ENCODE results near the gene DOC2A. TPM values are rescaled to one million over a fixed set of nuclear protein-coding genes. Genes with fewer than 3 reads are reported as not detected.

Gene DOC2A
- total and polyA plus RNA-seq, 2 of the 4 experiments (the other 2 are of a cell fraction) = under 0.01 to 0.48 TPM

DNA sequence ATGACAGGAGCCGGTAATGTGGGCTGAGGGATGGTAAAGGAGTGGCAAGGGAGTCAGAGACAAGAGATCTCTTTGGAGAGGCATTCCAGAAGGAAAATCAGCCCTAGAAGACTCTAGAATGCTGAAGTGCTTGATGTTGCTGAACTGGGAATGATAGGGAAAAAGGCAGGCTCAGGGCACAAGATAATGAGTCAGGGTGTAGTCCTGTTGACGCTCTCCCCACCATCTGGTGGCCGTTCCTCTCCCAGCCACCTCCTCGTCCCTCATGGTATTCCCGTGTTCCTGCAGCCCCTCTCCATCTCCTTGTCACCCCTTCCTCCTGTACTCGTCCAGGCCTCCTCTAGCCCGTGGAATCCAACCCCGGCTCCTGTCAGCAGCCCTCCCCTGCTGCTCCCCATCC lies 43.6 kb upstream of the DOC2A start:
- Histone ChIP-seq H3K4ac (ENCODE audit: low read depth, low read length) (peak overlapping the region; percentile 51), H3K27ac (ENCODE audit: insufficient read depth, low read length) (peak overlapping the region; percentile 14; the same call in 1 of the 2 replicates), H3K4me3 (ENCODE audit: insufficient read depth, low read depth, low read length) (no peak overlapping the region), H4K8ac (ENCODE audit: low read depth in 2 of 2, low read length in 2 of 2) (peak overlapping the region; percentile 5 to 11; a peak in 1 of 4 replicates), H4K91ac (ENCODE audit: insufficient read depth, low read depth, low read length) (peak overlapping the region; percentile 68; the same call in 1 of the 2 replicates), H4K5ac (ENCODE audit: low read depth, low read length) (no peak overlapping the region), H2BK5ac (ENCODE audit: low read depth, low read length, poor library complexity, severe bottlenecking) (peak overlapping the region; percentile 14), H3K79me1 (ENCODE audit: low read depth in 1 of 2, low read length in 2 of 2) (peaks cover 6 to 42% of the 10 kb centered on the region in 2 experiments; a peak in 2 of 4 replicates), H2BK20ac (ENCODE audit: low read depth, low read length) (peak overlapping the region; percentile 1; the same call in 1 of the 2 replicates), H2BK120ac (ENCODE audit: low read depth, low read length) (peak overlapping the region; percentile 1; the same call in 1 of the 2 replicates), H3K18ac (ENCODE audit: low read depth, low read length) (no peak overlapping the region), H2AK5ac (ENCODE audit: low read depth, low read length) (peak overlapping the region; percentile 95), H3K56ac (ENCODE audit: extremely low read depth, insufficient read depth, low read length) (no peak overlapping the region), H3K27me3 (ENCODE audit: control insufficient read depth, insufficient read depth, low read length) (no peaks in the 10 kb centered on the region), H4K20me1 (ENCODE audit: insufficient read depth, low read length) (no peaks in the 10 kb centered on the region; the same call in 1 of the 2 replicates), H3K9me1 (ENCODE audit: insufficient read depth, low read length) (peaks cover 14% of the 10 kb centered on the region), H3K9ac (ENCODE audit: low read depth, low read length) (peak overlapping the region; percentile 30; the same call in 1 of the 2 replicates), H2AFZ (replicated peaks; ENCODE audit: low read length, poor library complexity) (peak overlapping the region; percentile 49), H3K4me2 (ENCODE audit: low read depth, low read length) (no peak overlapping the region), H2BK15ac (ENCODE audit: low read depth, low read length) (peak overlapping the region; percentile 70; the same call in 2 of the 3 replicates), H3K4me1 (ENCODE audit: control insufficient read depth, insufficient read depth, low read length) (peaks cover 7% of the 10 kb centered on the region), H3K36me3 (ENCODE audit: control insufficient read depth, insufficient read depth, low read length) (no peaks in the 10 kb centered on the region; the same call in 1 of the 2 replicates), H2AK9ac (replicated peaks; ENCODE audit: low read depth, low read length, poor library complexity) (peak overlapping the region; percentile 79), H3K9me3 (ENCODE audit: control insufficient read depth, insufficient read depth, low read length) (no peaks in the 10 kb centered on the region), H3K23ac (ENCODE audit: low read depth, low read length) (no peak overlapping the region), H3K14ac (replicated peaks; ENCODE audit: low read depth, low read length) (peak overlapping the region; percentile 71; the same call in 1 of the 2 replicates)
- WGBS, 2 experiments (ENCODE audit: extremely low coverage in 2 of 2, insufficient read length in 1 of 2) = no CpG with 5 or more reads among the region's 8 CpGs
- in situ Hi-C loops (cut with MboI; ENCODE audit: low sequenced_read_pairs) = no loop called here
- ChIA-PET CTCF (interaction anchor here (1.4 to 1.6 kb wide), 2 partner anchors 11 to 12 kb away, joined by 3 to 7 read pairs; partner anchors contain the start of gene ALDOA), POLR2A (ENCODE audit: unreplicated experiment) (no interaction called here)
- no TSS peak for BruUV-seq (replicated peaks)
- no peak for ATAC-seq (ENCODE audit: low read depth)
- DNase-seq = no peak
- TF ChIP-seq BHLHE40 (IDR thresholded peaks at IDR 0.05; ENCODE audit: low read depth, low read length) (no peak), MAZ (IDR thresholded peaks at IDR 0.05; ENCODE audit: borderline replicate concordance, low read depth, low read length) (no peak), MAFK (IDR thresholded peaks at IDR 0.05; ENCODE audit: low read depth, low read length) (no peak), ELK1 (IDR thresholded peaks at IDR 0.05; ENCODE audit: borderline replicate concordance, low read depth, low read length) (no peak), NFE2L2 (IDR thresholded peaks at IDR 0.05; ENCODE audit: low read depth, low read length) (no peak), CEBPB (IDR thresholded peaks at IDR 0.05; ENCODE audit: low read depth, low read length) (no peak), CTCF (conservative IDR thresholded peaks at IDR 0.05; ENCODE audit: low read depth, low read length) (no peak), MXI1 (IDR thresholded peaks at IDR 0.05; ENCODE audit: borderline replicate concordance, low read depth, low read length) (no peak), RFX5 (IDR thresholded peaks at IDR 0.05; ENCODE audit: low read depth, low read length) (no peak), POLR2A (IDR thresholded peaks at IDR 0.05; ENCODE audit: low read depth, low read length) (no peak), SMC3 (IDR thresholded peaks at IDR 0.05; ENCODE audit: low read depth, low read length) (no peak), RCOR1 (IDR thresholded peaks at IDR 0.05; ENCODE audit: insufficient replicate concordance, low read length) (no peak), CHD1 (IDR thresholded peaks at IDR 0.05; ENCODE audit: low read depth, low read length) (no peak), FOS (IDR thresholded peaks at IDR 0.05; ENCODE audit: low read depth, low read length) (no peak), RAD21 (IDR thresholded peaks at IDR 0.05; ENCODE audit: low read length) (no peak)
- TF ChIP-seq, protein P1, sequence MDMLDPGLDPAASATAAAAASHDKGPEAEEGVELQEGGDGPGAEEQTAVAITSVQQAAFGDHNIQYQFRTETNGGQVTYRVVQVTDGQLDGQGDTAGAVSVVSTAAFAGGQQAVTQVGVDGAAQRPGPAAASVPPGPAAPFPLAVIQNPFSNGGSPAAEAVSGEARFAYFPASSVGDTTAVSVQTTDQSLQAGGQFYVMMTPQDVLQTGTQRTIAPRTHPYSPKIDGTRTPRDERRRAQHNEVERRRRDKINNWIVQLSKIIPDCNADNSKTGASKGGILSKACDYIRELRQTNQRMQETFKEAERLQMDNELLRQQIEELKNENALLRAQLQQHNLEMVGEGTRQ (IDR thresholded peaks at IDR 0.05; ENCODE audit: low read depth, low read length) = no peak
- intact Hi-C loops (cut with micrococcal nuclease) = no loop called here
- dilution Hi-C loops (cut with HindIII; ENCODE audit: low sequenced_read_pairs, unreplicated experiment) = no loop called here

Measured in IMR-90 (cell line).